Measurements from ENCODE around the gene AKT1.

Gene AKT1

DNA sequence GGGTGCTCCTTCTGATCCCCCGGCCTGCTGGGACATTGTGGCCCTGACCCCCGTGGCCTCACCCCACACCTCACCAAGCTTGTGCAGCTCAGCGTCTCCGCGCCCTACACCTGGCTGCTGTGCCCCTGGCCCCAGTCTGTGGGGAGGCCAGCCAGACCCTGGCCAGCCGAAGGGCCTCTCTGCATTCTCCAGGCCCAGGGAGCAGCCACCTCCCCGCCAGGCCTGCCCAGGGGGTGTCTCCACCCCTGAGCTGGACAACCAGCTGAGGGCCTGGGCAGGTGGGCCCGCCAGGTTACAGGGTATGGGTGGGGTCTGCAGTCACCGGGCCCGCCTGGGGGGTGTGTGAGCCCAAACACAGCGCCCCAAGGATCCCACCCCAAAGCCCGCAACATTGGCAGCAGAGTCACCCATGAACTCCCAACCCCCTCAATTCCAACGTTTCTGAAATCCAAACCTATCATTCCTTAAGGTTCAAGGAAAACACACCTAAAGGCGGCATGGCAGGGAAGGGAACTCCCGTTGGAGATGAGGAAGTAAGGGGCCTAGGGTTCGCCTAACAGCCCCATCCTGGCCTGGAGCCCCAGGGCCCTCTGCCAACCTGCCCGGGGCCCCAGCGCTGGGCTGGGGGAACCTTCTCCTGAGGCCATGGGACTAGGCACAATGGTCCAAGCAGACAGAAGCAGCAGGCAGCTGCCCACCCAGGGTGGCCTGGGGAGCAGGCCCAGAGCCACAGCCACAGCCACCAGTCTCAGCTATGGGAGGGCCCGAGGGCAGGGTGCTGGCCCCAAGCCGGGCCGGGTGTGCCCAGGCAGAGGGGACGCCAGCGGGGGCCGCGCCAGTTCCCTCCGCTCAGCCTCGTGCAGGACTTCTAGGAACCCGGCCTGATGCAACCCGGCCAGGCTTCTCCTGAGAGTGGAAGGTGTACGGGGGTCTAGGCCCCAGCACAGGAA lies 8.5 kb downstream of the AKT1 start:
- no peak for DNase-seq

DNA sequence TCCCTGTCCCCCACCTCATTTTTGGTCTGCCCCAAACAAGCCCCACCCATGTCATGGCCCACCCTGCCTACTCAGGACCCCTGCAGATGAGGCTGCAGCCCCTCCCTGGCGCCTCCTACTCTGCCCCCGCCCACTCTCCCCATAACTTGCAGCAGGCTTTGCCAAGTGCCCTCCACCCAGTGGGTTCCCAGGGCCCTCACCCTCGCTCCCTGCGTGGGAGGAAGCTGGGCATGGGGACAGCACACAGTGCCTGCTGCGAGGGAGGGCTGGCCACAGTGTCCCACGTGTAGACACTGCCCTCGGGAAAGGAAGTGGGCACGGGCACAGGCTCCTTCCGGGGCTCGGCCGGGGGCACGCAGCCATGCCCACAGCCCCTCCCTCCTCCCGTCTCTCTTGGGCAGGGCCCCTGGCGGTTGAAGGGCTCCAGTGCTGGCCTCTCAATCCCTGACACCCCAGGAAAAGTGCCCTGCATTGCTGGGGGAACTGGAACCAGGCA lies 9.4 kb downstream of the AKT1 start:
- DNase-seq = no peak

DNA sequence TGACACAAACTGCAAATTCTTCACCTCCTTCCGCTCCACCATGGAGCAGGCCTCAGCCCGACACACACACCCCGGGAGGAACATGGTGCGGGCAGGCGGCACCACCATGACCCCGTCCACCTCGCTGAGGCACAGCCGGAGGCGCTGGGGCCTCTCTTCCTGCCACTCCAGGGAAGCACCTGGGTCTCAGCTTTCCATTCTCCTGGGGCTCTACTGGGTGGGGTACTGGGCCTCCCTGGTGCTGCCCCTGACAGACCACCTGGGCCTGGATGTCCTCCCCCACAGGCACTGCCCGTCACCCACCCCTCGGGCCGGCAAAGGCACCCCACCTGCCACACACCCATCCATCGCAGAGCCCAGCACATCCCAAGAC lies 9.9 kb downstream of the AKT1 start:
- DNase-seq = no peak

DNA sequence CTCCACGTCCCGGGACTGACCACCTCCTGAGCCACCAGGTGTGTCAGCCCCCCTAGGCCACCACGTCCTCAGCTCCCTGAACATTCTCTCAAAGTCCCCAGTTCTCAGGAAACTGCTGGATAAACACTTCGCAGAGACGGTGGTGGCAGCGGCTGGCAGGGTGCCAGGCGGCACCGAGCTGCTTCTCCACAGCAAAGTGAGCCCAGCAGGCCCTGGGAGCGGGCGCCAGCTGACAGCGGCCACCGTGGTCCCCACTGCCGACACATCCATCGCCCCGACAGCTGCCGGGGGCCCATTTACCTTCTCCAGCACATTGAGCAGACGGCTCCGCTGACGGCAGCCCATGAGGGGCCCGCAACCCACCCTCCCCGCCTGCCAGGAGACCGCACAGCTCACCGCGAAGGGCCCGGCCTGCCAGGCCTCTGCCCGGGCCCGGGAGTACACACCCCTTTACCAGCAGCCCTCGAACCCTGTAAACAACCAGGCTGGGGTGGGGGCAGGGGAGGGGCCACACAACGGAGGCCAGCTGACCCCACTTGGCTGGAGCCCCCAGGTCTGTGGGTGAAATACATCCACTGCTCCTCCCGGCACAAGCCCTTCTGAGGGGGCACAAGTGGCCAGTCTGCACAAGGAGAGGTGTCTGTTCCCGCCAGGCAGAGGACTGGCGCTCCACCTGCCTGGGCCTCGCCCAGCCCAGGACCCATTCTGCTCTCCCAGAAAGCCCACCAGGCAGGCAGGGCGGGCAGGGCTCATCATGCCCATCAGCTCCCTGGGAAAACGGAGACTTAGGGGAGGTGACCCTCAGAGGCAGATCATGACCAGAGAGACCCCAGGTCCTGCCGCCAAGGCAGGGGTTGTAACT lies 10.5 kb downstream of the AKT1 start:
- DNase-seq = no peak

DNA sequence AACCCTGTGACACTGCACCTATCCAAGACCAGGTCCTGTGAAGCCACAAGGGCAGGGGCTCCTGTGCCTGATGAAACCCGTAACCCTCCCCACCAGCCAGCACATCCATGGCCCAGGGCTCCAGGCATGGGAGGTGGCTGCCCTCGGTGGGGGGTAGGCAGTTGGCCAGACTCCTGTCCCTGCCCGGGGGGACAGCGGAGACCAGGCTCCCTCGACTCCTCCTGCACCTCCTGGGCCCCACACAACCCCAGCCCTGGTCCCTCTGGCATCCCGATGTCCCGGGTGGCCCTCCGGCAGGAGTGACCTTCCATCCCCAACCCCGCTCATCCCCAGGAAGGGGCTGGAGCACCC lies 11.4 kb downstream of the AKT1 start:
- no peak for DNase-seq

DNA sequence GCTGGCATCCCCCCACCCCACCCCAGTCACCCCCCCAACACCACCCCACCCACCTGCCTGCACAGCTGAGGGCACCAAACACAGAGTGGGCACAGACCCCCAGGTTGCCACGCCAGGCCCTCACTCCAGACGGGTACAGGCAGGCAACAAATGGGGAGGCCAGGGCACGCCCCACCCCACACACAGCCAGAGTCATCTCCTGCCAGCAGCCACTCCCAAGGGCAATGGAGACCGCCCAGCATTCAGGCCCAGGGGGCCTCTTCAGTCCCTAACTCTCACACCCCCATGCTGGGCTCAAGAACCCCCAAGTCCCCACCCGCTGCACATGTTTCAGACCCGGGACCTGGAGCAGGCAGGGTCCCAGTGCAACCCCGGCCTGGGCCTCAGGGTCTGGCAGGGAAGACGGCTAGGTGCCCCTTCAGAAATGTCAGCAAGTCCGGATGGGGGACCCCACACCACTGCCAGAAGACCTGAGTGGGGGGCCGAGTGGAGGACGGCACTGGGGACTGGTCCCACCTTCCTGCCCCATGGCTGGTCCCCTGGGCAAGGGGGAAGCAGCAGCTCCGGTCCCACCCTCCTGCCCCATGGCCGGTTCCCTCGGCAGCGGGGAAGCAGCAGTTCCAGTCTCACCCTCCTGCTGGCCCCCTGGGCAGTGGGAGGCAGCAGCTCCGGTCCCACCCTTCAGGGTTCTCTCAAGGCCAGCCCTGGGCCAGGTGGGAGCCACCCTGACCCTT lies 11.9 kb downstream of the AKT1 start:
- DNase-seq = no peak

DNA sequence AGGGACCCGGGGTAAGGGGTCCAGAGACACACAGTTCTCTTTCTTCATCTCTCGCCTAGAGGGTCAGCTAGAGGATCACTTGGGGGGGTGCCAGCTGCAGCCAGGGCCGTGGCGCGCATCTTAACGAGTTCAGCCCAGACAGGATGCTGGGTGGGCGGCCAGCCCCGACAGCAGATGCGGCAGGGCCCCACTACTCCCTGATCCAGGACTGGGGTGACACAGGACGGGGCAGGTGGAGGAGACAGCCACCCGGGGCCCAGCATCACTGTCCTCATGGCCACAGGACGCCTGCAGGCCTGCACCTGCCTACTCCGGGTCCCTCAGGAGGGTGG lies 12.8 kb downstream of the AKT1 start:
- DNase-seq = no peak

DNA sequence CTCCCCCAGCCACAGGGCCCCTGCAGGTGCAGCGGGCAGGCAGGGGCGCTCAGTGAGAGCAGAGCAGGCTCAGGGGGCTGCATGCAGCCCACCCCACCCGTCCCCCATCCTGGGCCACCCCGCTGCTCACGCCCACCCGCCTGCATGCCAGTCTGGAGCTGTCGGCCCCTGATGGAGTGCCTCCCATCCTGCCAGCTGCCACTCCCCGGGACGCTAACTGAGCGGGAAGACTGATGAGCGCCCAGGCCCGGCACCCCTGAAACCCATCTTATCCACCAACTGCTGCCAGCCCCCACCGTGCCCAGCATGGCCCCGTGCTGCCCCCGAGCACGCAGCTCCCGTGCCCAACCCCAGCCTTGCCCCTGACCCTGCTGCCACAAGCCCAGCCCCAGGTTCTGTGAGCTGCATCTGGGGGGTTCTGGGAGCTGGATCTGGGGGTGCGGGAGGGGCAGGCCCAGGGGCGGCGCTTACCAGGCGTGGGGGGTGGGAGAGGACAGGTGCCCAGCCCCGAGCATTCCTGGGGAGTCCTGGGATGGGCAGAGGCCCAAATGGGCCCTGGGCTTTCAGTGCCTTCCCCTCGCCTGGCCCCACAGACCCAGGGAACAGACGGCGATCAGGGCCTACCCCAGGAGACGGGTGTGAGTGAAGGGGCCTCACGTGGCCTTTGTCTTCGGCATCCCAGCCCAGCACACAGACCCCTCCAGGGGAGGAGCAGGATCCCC lies 13.3 kb downstream of the AKT1 start:
- no peak for DNase-seq

DNA sequence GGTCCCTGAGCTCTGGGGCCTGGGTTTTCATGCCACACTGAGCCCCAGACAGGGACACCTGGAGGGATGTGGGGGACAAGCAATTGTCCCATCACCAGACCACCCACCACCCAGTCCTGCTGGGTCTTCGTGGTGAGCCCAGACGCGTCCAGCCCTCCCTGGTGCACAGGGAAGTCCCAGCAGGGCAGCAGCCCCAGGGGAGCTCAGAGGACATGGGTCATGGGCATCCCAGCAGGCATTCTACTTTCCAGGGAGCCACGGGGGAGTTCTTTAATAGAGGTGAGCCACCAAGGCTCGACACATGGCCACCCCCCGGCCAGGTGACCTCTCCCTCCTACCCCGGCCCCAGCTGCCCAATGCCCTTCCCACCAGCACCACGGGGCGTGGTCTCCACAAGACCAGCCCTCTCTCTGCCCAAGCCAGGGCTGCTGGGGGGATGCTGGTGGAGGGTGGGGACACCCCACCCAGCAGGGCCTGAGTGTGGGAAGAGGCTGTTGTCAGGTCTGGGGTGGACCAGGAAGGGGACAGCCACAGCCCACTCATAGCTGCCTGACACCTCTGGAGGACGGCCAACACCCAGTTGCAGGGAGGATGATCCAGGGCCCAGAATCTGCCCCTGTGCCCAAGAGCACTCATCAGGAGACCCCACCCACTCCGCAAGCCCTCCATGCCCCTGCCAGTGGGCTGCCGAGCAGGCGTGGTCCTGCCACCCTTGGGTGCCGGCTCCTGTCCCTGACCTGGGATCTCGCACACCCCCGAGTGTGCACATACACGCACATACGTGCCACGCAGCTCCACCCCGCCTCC lies 14.1 kb downstream of the AKT1 start:
- DNase-seq = no peak

DNA sequence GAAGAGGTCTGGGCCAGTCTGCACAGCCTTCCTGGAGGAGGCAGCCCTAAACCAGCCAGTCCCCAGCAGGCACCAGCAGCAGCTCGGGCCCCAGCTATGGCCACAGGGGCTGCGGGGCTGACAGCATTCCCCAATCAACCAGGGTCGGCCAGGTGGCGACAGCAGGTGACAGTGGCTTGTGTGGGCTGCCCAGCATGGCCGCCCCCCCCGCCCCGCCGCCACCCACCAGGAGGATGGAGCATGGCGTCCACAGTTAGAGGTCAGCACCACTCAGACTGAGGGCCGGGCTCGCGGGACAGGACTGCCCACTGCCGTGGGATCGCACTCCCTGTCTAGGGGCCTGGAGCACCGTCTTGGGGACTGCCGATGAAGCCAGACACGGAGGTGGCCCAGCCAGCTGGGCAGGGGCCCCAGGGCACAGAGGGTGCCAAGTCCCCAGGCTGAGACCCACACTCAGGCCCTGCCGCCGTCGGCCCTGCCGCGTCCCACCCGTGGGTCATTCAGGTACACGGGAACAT lies 15.0 kb downstream of the AKT1 start:
- DNase-seq = no peak

DNA sequence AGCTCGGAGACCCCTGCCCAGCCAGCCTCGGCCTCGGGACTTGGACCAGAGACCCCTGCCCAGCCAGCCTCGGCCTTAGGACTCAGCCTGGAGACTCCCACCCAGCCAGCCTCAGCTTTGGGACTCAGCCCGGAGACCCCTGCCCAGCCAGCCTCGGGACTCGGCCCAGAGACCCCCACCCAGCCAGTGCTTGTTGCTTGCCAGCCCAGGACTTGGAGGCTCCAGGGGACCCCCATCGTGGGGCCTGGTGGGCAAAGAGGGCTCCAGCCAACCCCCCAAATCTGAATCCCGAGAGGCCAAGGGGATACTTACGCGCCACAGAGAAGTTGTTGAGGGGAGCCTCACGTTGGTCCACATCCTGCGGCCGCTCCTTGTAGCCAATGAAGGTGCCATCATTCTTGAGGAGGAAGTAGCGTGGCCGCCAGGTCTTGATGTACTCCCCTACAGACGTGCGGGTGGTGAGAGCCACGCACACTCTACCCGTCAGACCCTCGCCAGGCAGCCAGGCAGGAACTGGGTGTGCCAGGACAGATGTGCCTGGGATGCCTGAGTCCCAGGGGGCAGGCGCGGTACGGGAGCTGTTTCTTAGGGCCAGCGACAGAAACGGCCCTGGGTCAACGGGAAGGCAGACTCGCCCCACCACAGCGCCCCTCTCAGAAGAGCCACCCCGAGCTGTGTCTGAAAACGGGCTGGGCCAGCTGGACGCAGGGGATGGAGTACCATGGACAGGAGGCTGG lies 15.6 kb downstream of the AKT1 start:
- DNase-seq = no peak

DNA sequence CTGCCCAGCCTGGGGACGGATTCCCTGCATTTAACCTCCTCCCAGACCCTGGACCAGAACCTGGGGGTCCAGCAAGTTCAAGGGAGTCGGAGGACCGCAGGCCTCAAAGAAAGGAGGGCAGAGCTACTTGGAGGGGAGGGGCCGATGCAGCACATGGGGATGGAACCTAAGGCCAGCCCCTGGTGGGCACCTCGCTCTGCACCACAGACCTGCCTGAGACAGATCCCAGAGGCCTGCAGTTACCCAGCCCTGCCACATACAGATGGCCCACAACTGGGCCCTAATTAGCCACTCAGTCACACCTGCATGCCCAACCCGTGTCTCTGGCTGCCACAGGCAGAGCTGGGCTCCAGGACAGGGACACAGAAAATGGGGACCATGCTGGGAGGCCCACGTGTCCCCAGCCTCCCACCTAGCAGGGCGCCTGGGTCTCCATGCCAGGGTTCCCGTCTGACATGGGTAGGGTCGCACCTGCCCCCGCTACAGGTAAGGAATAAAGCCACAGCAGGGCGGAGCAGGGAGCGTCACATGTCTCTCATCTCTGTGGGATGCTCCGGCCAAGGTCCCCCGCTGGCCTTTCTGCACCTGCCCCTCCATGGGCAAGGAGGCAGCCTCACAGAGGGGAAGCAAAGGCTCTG lies 16.7 kb downstream of the AKT1 start:
- DNase-seq = no peak

DNA sequence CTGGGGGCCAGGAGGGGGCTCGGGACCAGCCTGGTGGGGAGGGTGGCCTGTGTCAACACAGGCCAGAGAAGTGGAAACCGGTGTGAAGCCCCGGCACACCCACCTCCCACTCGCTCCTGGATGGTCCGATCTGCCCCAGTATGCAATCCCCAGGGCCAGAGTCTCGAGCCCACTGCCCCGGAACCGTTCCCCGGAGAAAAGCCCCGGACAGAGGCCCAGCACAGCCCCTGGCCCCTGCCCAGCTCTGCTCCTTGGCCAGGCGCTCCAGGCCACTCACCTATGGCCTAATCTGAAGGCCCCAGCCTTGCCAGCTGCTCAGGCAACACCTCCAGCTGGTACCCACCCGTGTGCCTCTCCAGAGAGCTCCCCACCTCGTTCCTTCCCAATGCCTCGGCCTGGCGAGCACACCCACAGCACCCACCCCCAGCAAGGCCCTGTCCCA lies 17.7 kb downstream of the AKT1 start:
- DNase-seq = no peak

DNA sequence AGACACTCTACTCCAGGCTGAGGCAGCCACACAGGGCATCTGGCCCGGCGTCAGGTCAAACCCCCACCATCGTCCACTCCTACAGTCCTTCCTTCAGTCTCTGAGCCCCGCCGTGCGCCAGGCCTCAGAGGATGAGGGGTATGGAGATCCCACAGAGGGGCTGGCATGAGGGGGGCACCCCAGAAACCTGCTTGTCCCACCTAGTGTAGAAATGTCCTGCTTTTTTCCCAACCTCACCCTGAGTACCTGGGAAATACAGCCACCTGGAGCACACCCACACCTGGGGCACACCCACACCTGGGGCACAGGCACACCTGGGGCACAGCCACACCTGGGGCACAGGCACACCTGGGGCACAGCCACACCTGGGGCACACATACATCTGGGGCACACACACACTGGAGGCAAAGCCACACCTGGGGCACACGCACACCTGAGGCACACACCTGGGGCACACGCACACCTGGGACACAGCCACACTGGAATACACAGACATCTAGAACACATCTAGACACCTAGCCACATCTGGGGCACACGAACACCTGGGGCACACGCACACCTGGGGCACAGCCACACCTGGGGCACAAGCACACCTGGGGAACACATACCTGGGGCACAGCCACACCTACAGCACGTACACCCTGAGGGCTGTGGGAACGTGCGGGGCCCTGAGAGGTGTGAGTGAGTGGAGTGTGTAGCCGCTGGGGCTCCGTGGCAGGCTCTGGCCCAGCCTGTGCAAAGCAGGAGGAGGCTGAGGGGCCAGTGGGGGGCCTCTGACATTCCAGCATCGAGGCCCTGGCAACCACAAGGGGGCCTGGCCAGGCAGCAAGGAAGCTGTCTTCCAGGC lies 18.4 kb downstream of the AKT1 start:
- no peak for DNase-seq

DNA sequence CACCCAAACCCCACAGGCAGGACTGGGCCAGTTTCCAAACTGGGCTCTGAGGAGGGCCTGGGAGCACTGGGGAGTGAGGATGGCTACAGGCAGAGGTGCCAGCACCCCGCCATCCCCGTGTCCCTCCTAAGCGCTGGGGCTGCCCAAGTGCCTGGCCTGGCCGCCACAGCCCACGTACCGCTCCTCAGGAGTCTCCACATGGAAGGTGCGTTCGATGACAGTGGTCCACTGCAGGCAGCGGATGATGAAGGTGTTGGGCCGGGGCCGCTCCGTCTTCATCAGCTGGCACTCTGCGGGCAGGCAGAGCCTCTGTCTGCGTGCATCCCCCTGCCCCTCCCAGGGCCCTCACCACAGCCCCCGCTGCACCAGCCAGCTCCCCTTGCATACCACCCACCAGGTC lies 19.1 kb downstream of the AKT1 start:
- no peak for DNase-seq

DNA sequence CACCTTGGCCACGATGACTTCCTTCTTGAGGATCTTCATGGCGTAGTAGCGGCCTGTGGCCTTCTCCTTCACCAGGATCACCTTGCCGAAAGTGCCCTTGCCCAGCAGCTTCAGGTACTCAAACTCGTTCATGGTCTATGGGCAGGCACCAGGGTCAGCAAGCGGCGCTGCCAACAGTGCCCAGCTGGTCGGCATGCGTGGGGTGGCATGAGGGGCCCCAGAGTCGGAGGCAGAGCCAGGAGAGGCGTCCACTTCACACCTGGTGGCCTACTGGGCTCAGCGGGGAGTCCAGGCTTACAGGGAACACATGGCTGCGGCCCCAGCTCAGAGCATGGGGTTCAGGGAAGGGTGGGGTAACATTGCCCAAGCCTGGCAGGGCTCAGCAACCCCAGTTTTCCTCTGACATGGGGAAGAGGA lies 20.5 kb downstream of the AKT1 start:
- no peak for DNase-seq

DNA sequence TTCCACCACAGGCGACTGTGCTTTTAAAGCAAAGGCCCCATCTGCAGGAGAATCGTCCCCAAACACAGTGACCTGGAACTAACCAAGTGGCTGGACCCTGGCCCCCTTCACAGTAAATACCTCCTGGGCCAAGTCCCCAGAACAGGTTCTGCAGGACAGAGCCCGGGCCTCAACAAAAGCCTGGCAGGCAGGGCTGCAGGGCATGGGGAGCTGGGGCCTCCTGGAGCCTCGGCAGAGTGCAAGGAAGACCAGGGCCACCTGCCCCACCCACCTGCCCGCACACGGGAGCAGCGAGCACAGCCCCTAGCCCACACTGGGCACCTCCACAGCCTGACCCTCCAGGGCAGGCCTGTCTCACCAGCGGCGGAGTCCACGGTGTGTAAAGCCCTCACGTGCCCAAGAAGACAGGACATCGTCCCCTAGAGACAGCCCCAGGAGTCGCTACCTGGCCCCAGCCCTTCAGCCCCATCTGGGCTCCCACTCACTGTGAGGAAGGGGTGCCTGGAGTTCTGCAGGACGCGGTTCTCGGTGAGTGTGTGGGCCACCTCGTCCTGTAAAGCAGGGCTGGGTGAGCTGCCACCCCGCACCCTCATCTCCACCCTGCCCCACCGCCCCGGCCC lies 21.0 kb downstream of the AKT1 start:
- no peak for DNase-seq
